IMR-90 (cell line): ENCODE data around the gene FAM124A. TPM values are rescaled to one million over a fixed set of nuclear protein-coding genes. Genes with fewer than 3 reads are reported as not detected.

Experiments
- ATAC-seq: fragments of 200-7000 bp; cut with Tn5 transposase; 2 replicates; pipeline ENCODE4 v1.9.1; 2020; ENCODE audit warnings: low read depth, mild to moderate bottlenecking, moderate library complexity
- BruUV-seq: library from RNA; stranded (reverse); fragments of 400-500 nt; replicated peaks from 2 replicates; lab custom pipeline; 2021; lab: Mats Ljungman, UMichigan
- CTCF ChIA-PET: fragments of 300-600 bp; formaldehyde crosslinking; extraction: SDS; loops from one replicate; lab custom pipeline; 2021; ENCODE audit warnings: antibody characterized with exemption; lab: Yijun Ruan, JAX
- POLR2A ChIA-PET: fragments of 300-600 bp; sonication (Branson Sonifier 250); formaldehyde crosslinking; loops from one replicate; lab custom pipeline; 2022; ENCODE audit warnings: antibody characterized with exemption; ENCODE audit not compliant: unreplicated experiment; lab: Charles Lee
- DNase-seq: peaks from one replicate; pipeline ENCODE4 v3.0.0; 2013
- H2AFZ ChIP-seq: replicated peaks from 2 replicates; pipeline ENCODE3; 2013; ENCODE audit warnings: low read length, mild to moderate bottlenecking; ENCODE audit not compliant: poor library complexity
- H2AK5ac ChIP-seq: 2 replicates; pipeline ENCODE4 v1.6.1; 2013; ENCODE audit warnings: low read depth, low read length, inconsistent platforms
- H2AK9ac ChIP-seq: replicated peaks from 2 replicates; pipeline ENCODE3; 2013; ENCODE audit warnings: mild to moderate bottlenecking, low read depth, low read length, moderate library complexity; ENCODE audit not compliant: poor library complexity
- H2BK120ac ChIP-seq: 2 replicates; pipeline ENCODE4 v1.6.1; 2013; ENCODE audit warnings: low read depth, low read length, inconsistent platforms
- H2BK15ac ChIP-seq: 3 replicates; pipeline ENCODE4 v1.6.1; 2013; ENCODE audit warnings: low read depth, low read length, inconsistent platforms
- H2BK20ac ChIP-seq: 2 replicates; pipeline ENCODE4 v1.6.1; 2013; ENCODE audit warnings: low read depth, mild to moderate bottlenecking, inconsistent platforms, low read length, moderate library complexity
- H2BK5ac ChIP-seq: 2 replicates; pipeline ENCODE4 v1.6.1; 2013; ENCODE audit warnings: mild to moderate bottlenecking, low read depth, low read length, inconsistent platforms; ENCODE audit not compliant: poor library complexity, severe bottlenecking
- H3K14ac ChIP-seq: replicated peaks from 2 replicates; pipeline ENCODE4 v1.6.1; 2013; ENCODE audit warnings: low read depth, low read length, inconsistent platforms
- H3K18ac ChIP-seq: 2 replicates; pipeline ENCODE4 v1.6.1; 2013; ENCODE audit warnings: low read depth, low read length, control low read depth
- H3K23ac ChIP-seq: 2 replicates; pipeline ENCODE4 v1.6.1; 2013; ENCODE audit warnings: low read depth, low read length, inconsistent platforms
- H3K27ac ChIP-seq: 2 replicates; pipeline ENCODE4 v1.5.1; 2013; ENCODE audit warnings: mild to moderate bottlenecking, control low read depth, low read length; ENCODE audit not compliant: insufficient read depth
- H3K27me3 ChIP-seq: 2 replicates; pipeline ENCODE4 v1.6.1; 2013; ENCODE audit warnings: low read length; ENCODE audit not compliant: control insufficient read depth, insufficient read depth
- H3K36me3 ChIP-seq: 2 replicates; pipeline ENCODE4 v1.6.1; 2013; ENCODE audit warnings: low read length, mixed read lengths; ENCODE audit not compliant: control insufficient read depth, insufficient read depth
- H3K4ac ChIP-seq: 2 replicates; pipeline ENCODE4 v1.6.1; 2013; ENCODE audit warnings: low read depth, low read length, inconsistent platforms
- H3K4me1 ChIP-seq: 2 replicates; pipeline ENCODE4 v1.6.1; 2013; ENCODE audit warnings: low read length, mixed read lengths; ENCODE audit not compliant: control insufficient read depth, insufficient read depth
- H3K4me2 ChIP-seq: 2 replicates; pipeline ENCODE4 v1.6.1; 2013; ENCODE audit warnings: low read depth, mild to moderate bottlenecking, control low read depth, low read length, moderate library complexity
- H3K4me3 ChIP-seq: 2 replicates; pipeline ENCODE4 v1.5.1; 2013; ENCODE audit warnings: low read depth, mild to moderate bottlenecking, control low read depth, low read length, moderate library complexity; ENCODE audit not compliant: insufficient read depth
- H3K56ac ChIP-seq: 2 replicates; pipeline ENCODE4 v1.6.1; 2013; ENCODE audit warnings: low read length, inconsistent platforms; ENCODE audit not compliant: insufficient read depth; ENCODE audit errors: extremely low read depth
- H3K79me1 ChIP-seq, 2 experiments: 2 replicates each; pipeline ENCODE4 v1.6.1; 2013; ENCODE audit warnings: low read length in 2 of 2, inconsistent platforms in 1 of 2, low read depth in 1 of 2
- H3K9ac ChIP-seq: 2 replicates; pipeline ENCODE4 v1.6.1; 2013; ENCODE audit warnings: low read depth, low read length, control low read depth
- H3K9me1 ChIP-seq: 2 replicates; pipeline ENCODE4 v1.6.1; 2013; ENCODE audit warnings: low read length, inconsistent platforms; ENCODE audit not compliant: insufficient read depth
- H3K9me3 ChIP-seq: 2 replicates; pipeline ENCODE4 v1.6.1; 2013; ENCODE audit warnings: low read length; ENCODE audit not compliant: control insufficient read depth, insufficient read depth
- H4K20me1 ChIP-seq: 2 replicates; pipeline ENCODE4 v1.6.1; 2013; ENCODE audit warnings: low read length, inconsistent platforms; ENCODE audit not compliant: insufficient read depth
- H4K5ac ChIP-seq: 2 replicates; pipeline ENCODE4 v1.6.1; 2013; ENCODE audit warnings: mild to moderate bottlenecking, low read depth, low read length, control low read depth
- H4K8ac ChIP-seq, 2 experiments: 2 replicates each; pipeline ENCODE4 v1.6.1; 2013; ENCODE audit warnings: low read depth in 2 of 2, low read length in 2 of 2, control low read depth in 1 of 2, inconsistent platforms in 1 of 2
- H4K91ac ChIP-seq: 2 replicates; pipeline ENCODE4 v1.6.1; 2013; ENCODE audit warnings: low read depth, low read length, inconsistent platforms; ENCODE audit not compliant: insufficient read depth
- BHLHE40 ChIP-seq: fragments of 150-350 bp; IDR thresholded peaks from 2 replicates; pipeline ENCODE4 v1.6.1; 2016; ENCODE audit warnings: mild to moderate bottlenecking, low read depth, low read length
- CHD1 ChIP-seq: IDR thresholded peaks from 2 replicates; pipeline ENCODE4 v1.6.1; 2012; ENCODE audit warnings: low read depth, low read length, improper control_type of control experiment
- FOS ChIP-seq: fragments of 150-350 bp; IDR thresholded peaks from 2 replicates; pipeline ENCODE4 v1.6.1; 2016; ENCODE audit warnings: low read depth, low read length
- MAZ ChIP-seq: IDR thresholded peaks from 2 replicates; pipeline ENCODE4 v1.6.1; 2012; ENCODE audit warnings: low read depth, mild to moderate bottlenecking, low read length, improper control_type of control experiment, moderate library complexity, borderline replicate concordance
- MXI1 ChIP-seq: IDR thresholded peaks from 2 replicates; pipeline ENCODE4 v1.6.1; 2012; ENCODE audit warnings: low read depth, mild to moderate bottlenecking, low read length, moderate library complexity, borderline replicate concordance
- NFE2L2 ChIP-seq: fragments of 150-350 bp; IDR thresholded peaks from 2 replicates; pipeline ENCODE4 v1.6.1; 2016; ENCODE audit warnings: low read depth, mild to moderate bottlenecking, low read length
- POLR2A ChIP-seq: IDR thresholded peaks from 2 replicates; pipeline ENCODE4 v1.6.1; 2012; ENCODE audit warnings: mild to moderate bottlenecking, low read depth, low read length
- SMC3 ChIP-seq: fragments of 150-350 bp; IDR thresholded peaks from 2 replicates; pipeline ENCODE4 v1.6.1; 2016; ENCODE audit warnings: low read depth, mild to moderate bottlenecking, antibody characterized with exemption, low read length, moderate library complexity
- WGBS, 2 experiments: methylation state at CpG; one replicate each; pipeline versions ENCODE4 v1.1.5 to v1.1.7; 2013; ENCODE audit warnings: missing lambda C conversion rate in 2 of 2; ENCODE audit not compliant: insufficient read length in 1 of 2; ENCODE audit errors: extremely low coverage in 2 of 2; 5-methylcytosine and 5-hydroxymethylcytosine counted together
- dilution Hi-C: fragments of 300-500 bp; cut with HindIII; formaldehyde crosslinking; loops from one replicate; pipeline ENCODE4 v1.14.3; 2018; ENCODE audit warnings: low sequenced_read_pairs; ENCODE audit not compliant: unreplicated experiment
- in situ Hi-C: fragments of 300-500 bp; cut with MboI; formaldehyde crosslinking; loops from 3 replicates; pipeline ENCODE4 v1.14.3; 2019; ENCODE audit warnings: low sequenced_read_pairs, inconsistent platforms, mixed read lengths
- intact Hi-C: fragments of 100-400 bp; cut with micrococcal nuclease; formaldehyde crosslinking; loops from 2 replicates; pipeline ENCODE4 v1.10.0; 2022
- polyA plus RNA-seq, 3 experiments: library from polyadenylated mRNA; depleted of rRNA; stranded (reverse); fragments of >200 nt; gene quantifications; 2 replicates each; pipeline ENCODE4 v1.2.3, GENCODE V29; 2012; ENCODE audit warnings: low replicate concordance in 1 of 3
- total RNA-seq: library from RNA; depleted of rRNA; stranded (reverse); fragments of >200 nt; gene quantifications from 2 replicates; pipeline ENCODE4 v1.2.3, GENCODE V29; 2012
- TF ChIP-seq, protein P1 (sequence below): fragments of 150-350 bp; IDR thresholded peaks from 2 replicates; pipeline ENCODE4 v1.6.1; 2016; ENCODE audit warnings: low read depth, mild to moderate bottlenecking, low read length, moderate library complexity, borderline replicate concordance

FAM124A gene
- total and polyA plus RNA-seq, 2 of the 4 experiments (the other 2 are of a cell fraction), result 0.03 TPM; not detected in 1

DNA sequence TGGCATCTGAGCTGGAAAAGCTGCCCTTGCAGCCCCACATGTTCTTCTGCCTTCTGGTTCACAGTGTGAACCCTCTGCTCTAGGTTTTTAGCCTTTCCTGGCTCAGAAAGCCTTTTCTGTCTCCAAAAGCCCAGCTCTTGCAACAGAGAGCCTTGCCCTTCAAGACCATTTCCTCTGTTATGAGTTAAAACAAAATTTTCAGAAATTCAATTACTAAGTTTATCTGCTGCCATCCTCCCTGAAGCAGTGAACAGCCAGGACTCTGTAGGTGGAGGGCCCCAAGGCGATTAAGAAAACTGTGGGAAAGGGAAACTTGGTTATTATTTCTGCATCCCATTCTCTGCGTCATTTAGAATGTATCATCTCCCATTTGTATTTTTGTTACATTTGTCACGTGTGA, 18.8 kb downstream of the FAM124A start:
- H3K14ac ChIP-seq, result no peak overlapping the region
- H3K56ac ChIP-seq, result no peak overlapping the region
- TF ChIP-seq BHLHE40 (no peak), FOS (no peak), SMC3 (no peak), MXI1 (no peak), MAZ (no peak), POLR2A (no peak), CHD1 (no peak), NFE2L2 (no peak)
- TF ChIP-seq, protein P1, sequence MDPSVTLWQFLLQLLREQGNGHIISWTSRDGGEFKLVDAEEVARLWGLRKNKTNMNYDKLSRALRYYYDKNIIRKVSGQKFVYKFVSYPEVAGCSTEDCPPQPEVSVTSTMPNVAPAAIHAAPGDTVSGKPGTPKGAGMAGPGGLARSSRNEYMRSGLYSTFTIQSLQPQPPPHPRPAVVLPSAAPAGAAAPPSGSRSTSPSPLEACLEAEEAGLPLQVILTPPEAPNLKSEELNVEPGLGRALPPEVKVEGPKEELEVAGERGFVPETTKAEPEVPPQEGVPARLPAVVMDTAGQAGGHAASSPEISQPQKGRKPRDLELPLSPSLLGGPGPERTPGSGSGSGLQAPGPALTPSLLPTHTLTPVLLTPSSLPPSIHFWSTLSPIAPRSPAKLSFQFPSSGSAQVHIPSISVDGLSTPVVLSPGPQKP, result no peak
- no CpG with 5 or more reads among the region's 3 CpGs for WGBS, 2 experiments
- no peak overlapping the region for H4K8ac ChIP-seq
- no peak overlapping the region for H3K27ac ChIP-seq
- H3K9ac ChIP-seq, result no peak overlapping the region
- H2BK15ac ChIP-seq, result no peak overlapping the region
- ChIA-PET POLR2A (no interaction called here), CTCF (no interaction called here)
- H2AK9ac ChIP-seq, result no peak overlapping the region
- no TSS peak for BruUV-seq
- H3K23ac ChIP-seq, result no peak overlapping the region
- dilution Hi-C loops, result no loop called here
- no peak overlapping the region for H4K5ac ChIP-seq
- H3K9me3 ChIP-seq, result no peaks in the 10 kb centered on the region
- ATAC-seq (no peak), DNase-seq (no peak)
- no peaks in the 10 kb centered on the region for H3K36me3 ChIP-seq
- H2BK120ac ChIP-seq, result no peak overlapping the region
- H3K9me1 ChIP-seq, result no peaks in the 10 kb centered on the region
- H4K20me1 ChIP-seq, result no peaks in the 10 kb centered on the region
- no peak overlapping the region for H3K4me2 ChIP-seq
- no peak overlapping the region for H3K18ac ChIP-seq
- no peak overlapping the region for H2AK5ac ChIP-seq
- no peak overlapping the region for H2BK5ac ChIP-seq
- H2AFZ ChIP-seq, result no peak overlapping the region
- no peak overlapping the region for H3K4ac ChIP-seq
- in situ Hi-C loops, result no loop called here
- H3K79me1 ChIP-seq, result no peaks in the 10 kb centered on the region
- no peak overlapping the region for H4K91ac ChIP-seq
- no peak overlapping the region for H2BK20ac ChIP-seq
- peaks cover 25% of the 10 kb centered on the region for H3K27me3 ChIP-seq
- intact Hi-C loops, result no loop called here
- no peak overlapping the region for H3K4me3 ChIP-seq
- no peaks in the 10 kb centered on the region for H3K4me1 ChIP-seq
